Hepatocyte (in vitro differentiated cells): ENCODE data around the gene PSMB7. TPM values are rescaled to one million over a fixed set of nuclear protein-coding genes. Genes with fewer than 3 reads are reported as not detected.

Experiments
- DNase-seq: peaks from one replicate; pipeline ENCODE4 v3.0.0-alpha.2; 2016; ENCODE audit warnings: low spot score
- H2AFZ ChIP-seq: fragments of 200-600 bp; sonication (generic); 2 replicates; pipeline ENCODE4 v1.6.0; 2016; ENCODE audit warnings: antibody characterized with exemption, mild to moderate bottlenecking
- H3K27ac ChIP-seq: fragments of 200-600 bp; sonication (generic); 2 replicates; pipeline ENCODE4 v1.5.1; 2016; ENCODE audit warnings: mild to moderate bottlenecking
- H3K27me3 ChIP-seq: fragments of 200-600 bp; sonication (generic); 2 replicates; pipeline ENCODE4 v1.6.1; 2016
- H3K36me3 ChIP-seq: fragments of 200-600 bp; sonication (generic); replicated peaks from 2 replicates; pipeline ENCODE4 v1.5.1; 2016; ENCODE audit warnings: low read depth; ENCODE audit not compliant: insufficient read depth
- H3K4me1 ChIP-seq: fragments of 200-600 bp; sonication (generic); 2 replicates; pipeline ENCODE4 v1.5.1; 2016; ENCODE audit warnings: mild to moderate bottlenecking, moderate library complexity; ENCODE audit not compliant: insufficient read depth
- H3K4me2 ChIP-seq: fragments of 200-600 bp; sonication (generic); 2 replicates; pipeline ENCODE4 v1.6.0; 2016
- H3K4me3 ChIP-seq: fragments of 200-600 bp; sonication (generic); 2 replicates; pipeline ENCODE4 v1.5.1; 2016; ENCODE audit warnings: mild to moderate bottlenecking
- H3K79me2 ChIP-seq: fragments of 200-600 bp; sonication (generic); 2 replicates; pipeline ENCODE4 v1.6.0; 2017; ENCODE audit warnings: mild to moderate bottlenecking
- H3K9me2 ChIP-seq: fragments of 200-600 bp; sonication (generic); replicated peaks from 2 replicates; pipeline ENCODE4 v1.6.0; 2017; ENCODE audit warnings: mild to moderate bottlenecking; ENCODE audit not compliant: insufficient read depth
- H3K9me3 ChIP-seq: fragments of 200-600 bp; sonication (generic); 2 replicates; pipeline ENCODE4 v1.5.1; 2016; ENCODE audit warnings: low read depth, mild to moderate bottlenecking
- H4K20me1 ChIP-seq: fragments of 200-600 bp; sonication (generic); 2 replicates; pipeline ENCODE4 v1.6.0; 2016; ENCODE audit warnings: mild to moderate bottlenecking; ENCODE audit not compliant: insufficient read depth, poor library complexity, severe bottlenecking
- CTCF ChIP-seq: fragments of 200-600 bp; sonication (generic); IDR thresholded peaks from 2 replicates; pipeline ENCODE4 v1.5.1; 2016; ENCODE audit warnings: antibody characterized with exemption, mild to moderate bottlenecking; ENCODE audit not compliant: poor library complexity
- EZH2 ChIP-seq: fragments of 200-600 bp; sonication (generic); IDR thresholded peaks from 2 replicates; pipeline ENCODE4 v1.6.1; 2016; ENCODE audit warnings: antibody characterized with exemption, mild to moderate bottlenecking, borderline replicate concordance
- EZH2phosphoT487 ChIP-seq: fragments of 200-600 bp; sonication (generic); IDR thresholded peaks from one replicate; pipeline ENCODE4 v1.6.1; 2018; ENCODE audit warnings: antibody characterized with exemption, mild to moderate bottlenecking, low read depth, moderate library complexity; ENCODE audit not compliant: unreplicated experiment, severe bottlenecking
- WGBS: methylation state at CpG from one replicate; pipeline ENCODE4 v1.1.6; 2016; ENCODE audit warnings: low lambda C conversion rate; ENCODE audit errors: missing lambda C conversion rate; 5-methylcytosine and 5-hydroxymethylcytosine counted together
- polyA plus RNA-seq: library from polyadenylated mRNA; unstranded; fragments of >200 nt; fragmentation: Nextera tagmentation; extraction: Ambion mirVana; gene quantifications from 2 replicates; pipeline ENCODE4 v1.2.1, GENCODE V29; 2016
- total RNA-seq: library from RNA; depleted of rRNA; stranded (reverse); fragments of >200 nt; gene quantifications from 2 replicates; pipeline ENCODE4 v1.2.3, GENCODE V29; 2014

PSMB7 gene
- total and polyA plus RNA-seq, 2 experiments from 2014 or later: 189 to 197 TPM

GRCh38 chr9:124394167-124394566 is 21.1 kb downstream of the PSMB7 start:
- H3K27me3 ChIP-seq: no peaks in the 10 kb centered on the region
- no peaks in the 10 kb centered on the region for H3K9me2 ChIP-seq
- H3K4me1 ChIP-seq: peaks cover 14% of the 10 kb centered on the region
- no peak for TF ChIP-seq EZH2
- TF ChIP-seq EZH2phosphoT487: no peak
- no peak for TF ChIP-seq CTCF
- no peak overlapping the region for H3K4me3 ChIP-seq
- H3K36me3 ChIP-seq: no peaks in the 10 kb centered on the region
- 83% methylated on average over 2 of the region's 2 CpGs for WGBS
- H3K27ac ChIP-seq: no peak overlapping the region
- H3K4me2 ChIP-seq: no peak overlapping the region
- H3K79me2 ChIP-seq: peaks cover 67% of the 10 kb centered on the region
- no peaks in the 10 kb centered on the region for H3K9me3 ChIP-seq
- H4K20me1 ChIP-seq: peaks cover 70% of the 10 kb centered on the region
- DNase-seq: no peak
- no peak overlapping the region for H2AFZ ChIP-seq

- H3K27me3 ChIP-seq: no peaks in the 10 kb centered on the region
- H3K9me3 ChIP-seq: no peaks in the 10 kb centered on the region
- WGBS: 65% methylated on average over 9 of the region's 9 CpGs
- H3K9me2 ChIP-seq: no peaks in the 10 kb centered on the region
- H2AFZ ChIP-seq: no peak overlapping the region
- no peak overlapping the region for H3K4me3 ChIP-seq
- H3K27ac ChIP-seq: no peak overlapping the region
- H4K20me1 ChIP-seq: peaks cover 75% of the 10 kb centered on the region
- H3K4me1 ChIP-seq: peaks cover 17% of the 10 kb centered on the region
- DNase-seq: no peak
- peaks cover 77% of the 10 kb centered on the region for H3K79me2 ChIP-seq
- H3K4me2 ChIP-seq: no peak overlapping the region
- TF ChIP-seq EZH2: no peak
- no peak for TF ChIP-seq EZH2phosphoT487
- TF ChIP-seq CTCF: peak; percentile 39
- no peaks in the 10 kb centered on the region for H3K36me3 ChIP-seq
These were observed 22.3 kb downstream of the PSMB7 start for GRCh38 chr9:124392871-124393460.

- 91% methylated on average over 12 of the region's 12 CpGs for WGBS
- Histone ChIP-seq H3K4me1 (peaks cover 21% of the 10 kb centered on the region), H3K9me2 (no peaks in the 10 kb centered on the region), H4K20me1 (peaks cover 81% of the 10 kb centered on the region), H3K27me3 (no peaks in the 10 kb centered on the region), H3K27ac (no peak overlapping the region), H2AFZ (no peak overlapping the region), H3K9me3 (no peaks in the 10 kb centered on the region), H3K36me3 (no peaks in the 10 kb centered on the region), H3K4me3 (no peak overlapping the region), H3K79me2 (peaks cover 79% of the 10 kb centered on the region), H3K4me2 (no peak overlapping the region)
- DNase-seq: no peak
- TF ChIP-seq EZH2: no peak
- TF ChIP-seq EZH2phosphoT487: no peak
These were observed 22.9 kb downstream of the PSMB7 start for GRCh38 chr9:124392254-124392870.

- H3K27me3 ChIP-seq: no peaks in the 10 kb centered on the region
- no peak for TF ChIP-seq EZH2
- TF ChIP-seq EZH2phosphoT487: no peak
- TF ChIP-seq CTCF: no peak
- no peaks in the 10 kb centered on the region for H3K9me2 ChIP-seq
- H3K36me3 ChIP-seq: no peaks in the 10 kb centered on the region
- H3K27ac ChIP-seq: no peak overlapping the region
- H3K4me3 ChIP-seq: no peak overlapping the region
- peaks cover 91% of the 10 kb centered on the region for H4K20me1 ChIP-seq
- WGBS: 29% methylated on average over 9 of the region's 9 CpGs
- no peaks in the 10 kb centered on the region for H3K9me3 ChIP-seq
- H3K4me2 ChIP-seq: peak overlapping the region; percentile 35
- peaks cover 78% of the 10 kb centered on the region for H3K79me2 ChIP-seq
- no peak for DNase-seq
- H3K4me1 ChIP-seq: peaks cover 33% of the 10 kb centered on the region
- H2AFZ ChIP-seq: no peak overlapping the region
These were observed 24.2 kb downstream of the PSMB7 start for GRCh38 chr9:124390794-124391658.
